Thyroid gland (tissue), 4 donors: ENCODE data around the gene MAP3K5.

ENCODE experiments used
- CTCF ChIP-seq, 6 experiments: fragments of 200-600 bp in 3 of 6; fragments of 450-650 bp in 3 of 6; sonication (generic) in 3 of 6; IDR thresholded peaks; one replicate each; pipeline ENCODE4 v1.5.1; 2016 to 2019; ENCODE audit warnings: antibody characterized with exemption in 6 of 6, mild to moderate bottlenecking in 2 of 6, inconsistent platforms in 1 of 6, moderate library complexity in 1 of 6
- POLR2A ChIP-seq, 2 donors: fragments of 450-650 bp; IDR thresholded peaks; one replicate each; pipeline ENCODE4 v1.6.1; 2017; ENCODE audit warnings: antibody characterized with exemption in 2 of 2, mild to moderate bottlenecking in 2 of 2, moderate library complexity in 1 of 2

- TF ChIP-seq POLR2A (IDR thresholded peaks at IDR 0.05) = no peak
- TF ChIP-seq CTCF (IDR thresholded peaks at IDR 0.05) = no peak
Observed at GRCh38 chr6:136673571-136673970, 118.7 kb downstream of the MAP3K5 start.
